DMS79 (cell line): ENCODE results near the gene ADCK1.
A peak's percentile ranks its signal among the peaks of the same experiment; 100 is the strongest.
"Not testable (repeated sequence)": the region's sequence is repeated elsewhere in the genome, so short reads cannot be mapped to it uniquely, and the experiment has no call there.

Experiments used
- DNase-seq: peaks from one replicate; lab custom pipeline; 2025; lab: John Stamatoyannopoulos, UW

Gene ADCK1

GRCh38 chr14:77903221-77903620 lies 103.3 kb downstream of the ADCK1 start:
- no peak for DNase-seq

- no peak for DNase-seq
Measured at GRCh38 chr14:77903937-77904617, 104.2 kb downstream of the ADCK1 start.

GRCh38 chr14:77906446-77906845 lies 106.5 kb downstream of the ADCK1 start:
- DNase-seq = no peak

GRCh38 chr14:77908847-77909246 lies 108.9 kb downstream of the ADCK1 start:
- no peak for DNase-seq

- DNase-seq = no peak
Measured at GRCh38 chr14:77909911-77910310, 110.0 kb downstream of the ADCK1 start.

GRCh38 chr14:77910506-77910905 lies 110.6 kb downstream of the ADCK1 start:
- no peak for DNase-seq

GRCh38 chr14:77911356-77911755 lies 111.4 kb downstream of the ADCK1 start:
- no peak for DNase-seq

GRCh38 chr14:77912754-77913556 lies 113.0 kb downstream of the ADCK1 start:
- no peak for DNase-seq

- no peak for DNase-seq
Measured at GRCh38 chr14:77914073-77914721, 114.3 kb downstream of the ADCK1 start.

GRCh38 chr14:77915390-77915789 lies 115.5 kb downstream of the ADCK1 start:
- DNase-seq = not testable (repeated sequence)

GRCh38 chr14:77917491-77918201 lies 117.7 kb downstream of the ADCK1 start:
- DNase-seq = no peak

- peak; percentile 72 for DNase-seq
Measured at GRCh38 chr14:77918448-77918847, 118.5 kb downstream of the ADCK1 start.

- no peak for DNase-seq
Measured at GRCh38 chr14:77920312-77920711, 120.4 kb downstream of the ADCK1 start.

- no peak for DNase-seq
Measured at GRCh38 chr14:77921818-77922217, 121.9 kb downstream of the ADCK1 start.

GRCh38 chr14:77923131-77923936 lies 123.4 kb downstream of the ADCK1 start:
- DNase-seq = no peak

GRCh38 chr14:77924141-77924948 lies 124.4 kb downstream of the ADCK1 start:
- no peak for DNase-seq

GRCh38 chr14:77926942-77927341 lies 127.0 kb downstream of the ADCK1 start:
- no peak for DNase-seq

- no peak for DNase-seq
Measured at GRCh38 chr14:77931441-77931840, 131.5 kb downstream of the ADCK1 start.

GRCh38 chr14:77936138-77936639 lies 136.3 kb downstream of the ADCK1 start:
- DNase-seq = no peak

- no peak for DNase-seq
Measured at GRCh38 chr14:77947372-77947771, 147.5 kb downstream of the ADCK1 start.
